ENCODE data around the gene CFAP100.
A peak's percentile ranks its signal among the peaks of the same experiment; 100 is the strongest.

The CFAP100 gene

DNA sequence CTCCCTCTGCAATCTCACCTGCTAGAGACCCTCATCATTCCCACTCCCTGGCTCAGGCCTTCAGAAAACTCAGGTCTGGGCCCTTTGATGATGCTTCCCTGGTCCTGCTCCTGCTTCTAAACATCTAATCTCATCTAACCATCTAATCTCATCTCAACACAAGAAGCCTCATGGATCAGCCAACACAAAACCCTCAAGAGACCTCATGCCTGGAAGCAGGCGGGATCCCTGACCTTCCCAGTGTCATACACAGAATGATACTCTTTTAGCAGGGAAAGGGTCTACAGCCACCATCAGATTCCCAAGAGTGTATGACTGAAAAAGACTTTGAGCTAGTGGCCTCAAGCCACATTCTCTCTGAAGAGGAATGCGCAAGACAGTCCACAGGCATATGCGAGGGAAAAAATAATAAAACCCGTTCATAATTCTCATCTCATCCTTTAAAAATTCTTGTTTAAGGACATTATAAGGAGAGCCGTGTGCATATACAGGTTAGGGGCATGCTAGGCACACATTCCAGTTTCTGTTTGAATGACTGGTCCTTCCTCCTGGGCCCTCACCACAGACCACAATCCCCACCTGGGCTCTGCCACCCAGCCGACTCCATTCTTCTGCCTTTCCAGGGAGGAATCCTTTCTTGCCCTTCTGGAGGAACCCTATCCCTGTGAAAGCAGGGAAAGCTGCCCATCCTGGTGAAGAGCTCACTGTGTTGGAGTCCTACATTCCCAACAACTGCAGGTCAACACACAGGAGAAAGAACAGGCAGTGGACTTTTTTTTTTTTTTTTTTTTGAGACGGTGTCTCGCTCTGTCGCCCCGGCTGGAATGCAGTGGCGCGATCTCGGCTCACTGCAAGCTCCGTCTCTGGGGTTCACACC is 78.8 kb downstream of the CFAP100 start:
- Histone ChIP-seq H3K4me3 (ENCODE audit: low read depth in 1 of 5, low read length in 5 of 5) (peak overlapping the region in 4 of 5 donors; percentile 1 to 31 (median 8)), H3K36me3 (ENCODE audit: control insufficient read depth in 5 of 5, insufficient read depth in 5 of 5, low read length in 5 of 5) (peaks cover 5 to 31% (median 29%) of the 10 kb centered on the region in 5 donors), H3K27ac (ENCODE audit: low read depth, low read length) (peak overlapping the region; percentile 20), H3K27me3 (ENCODE audit: control insufficient read depth in 5 of 5, insufficient read depth in 4 of 5, low read length in 5 of 5) (no peaks in the 10 kb centered on the region), H3K9me3 (ENCODE audit: control insufficient read depth in 5 of 5, low read length in 5 of 5) (no peaks in the 10 kb centered on the region), H3K4me1 (ENCODE audit: control insufficient read depth in 5 of 5, insufficient read depth in 5 of 5, low read length in 5 of 5) (peaks cover 20 to 46% (median 39%) of the 10 kb centered on the region in 5 donors), H3K9ac (ENCODE audit: low read length in 5 of 5) (peak overlapping the region in 3 of 5 donors; percentile 27 to 53 (median 28))

- no peaks in the 10 kb centered on the region for H3K27me3 ChIP-seq (ENCODE audit: control insufficient read depth in 5 of 5, insufficient read depth in 4 of 5, low read length in 5 of 5)
- H3K4me1 ChIP-seq (ENCODE audit: control insufficient read depth in 5 of 5, insufficient read depth in 5 of 5, low read length in 5 of 5), result peaks cover 20 to 43% (median 38%) of the 10 kb centered on the region in 5 donors
- H3K9me3 ChIP-seq (ENCODE audit: control insufficient read depth in 5 of 5, low read length in 5 of 5), result no peaks in the 10 kb centered on the region
- H3K27ac ChIP-seq (ENCODE audit: low read depth, low read length), result peak overlapping the region; percentile 54
- H3K4me3 ChIP-seq (ENCODE audit: low read depth in 1 of 5, low read length in 5 of 5), result peak overlapping the region; percentile 75 to 86 (median 80)
- peak overlapping the region in 4 of 5 donors; percentile 24 to 91 (median 78) for H3K9ac ChIP-seq (ENCODE audit: low read length in 5 of 5)
- peaks cover 5 to 19% (median 16%) of the 10 kb centered on the region in 5 donors for H3K36me3 ChIP-seq (ENCODE audit: control insufficient read depth in 5 of 5, insufficient read depth in 5 of 5, low read length in 5 of 5)
Observed at GRCh38 chr3:126474498-126475412, 80.0 kb downstream of the CFAP100 start.

- Histone ChIP-seq H3K4me1 (ENCODE audit: control insufficient read depth in 5 of 5, insufficient read depth in 5 of 5, low read length in 5 of 5) (peaks cover 20 to 43% (median 38%) of the 10 kb centered on the region in 5 donors), H3K9ac (ENCODE audit: low read length in 5 of 5) (peak within 1 kb of the TSS; percentile 68 to 93 (median 84)), H3K36me3 (ENCODE audit: control insufficient read depth in 5 of 5, insufficient read depth in 5 of 5, low read length in 5 of 5) (peaks cover 2 to 11% (median 8%) of the 10 kb centered on the region in 5 donors), H3K9me3 (ENCODE audit: control insufficient read depth in 5 of 5, low read length in 5 of 5) (no peaks in the 10 kb centered on the region), H3K4me3 (ENCODE audit: low read depth in 1 of 5, low read length in 5 of 5) (peak within 1 kb of the TSS; percentile 83 to 92 (median 88)), H3K27ac (ENCODE audit: low read depth, low read length) (peak within 1 kb of the TSS; percentile 72), H3K27me3 (ENCODE audit: control insufficient read depth in 5 of 5, insufficient read depth in 4 of 5, low read length in 5 of 5) (no peaks in the 10 kb centered on the region)
Observed at GRCh38 chr3:126475413-126476114, 80.9 kb downstream of the CFAP100 start, which contains the start of gene ZXDC. TSS of gene ZXDC (minus strand) at chr3:126475891. CDS start at chr3:126475865, 26 bp downstream.

- Histone ChIP-seq H3K36me3 (ENCODE audit: control insufficient read depth in 5 of 5, insufficient read depth in 5 of 5, low read length in 5 of 5) (peaks cover 0 to 2% (median under 1%) of the 10 kb centered on the region in 5 donors), H3K4me1 (ENCODE audit: control insufficient read depth in 5 of 5, insufficient read depth in 5 of 5, low read length in 5 of 5) (peaks cover 20 to 43% (median 38%) of the 10 kb centered on the region in 5 donors), H3K9ac (ENCODE audit: low read length in 5 of 5) (peak overlapping the region; percentile 68 to 93 (median 84)), H3K27ac (ENCODE audit: low read depth, low read length) (peak overlapping the region; percentile 72), H3K9me3 (ENCODE audit: control insufficient read depth in 5 of 5, low read length in 5 of 5) (no peaks in the 10 kb centered on the region), H3K27me3 (ENCODE audit: control insufficient read depth in 5 of 5, insufficient read depth in 4 of 5, low read length in 5 of 5) (no peaks in the 10 kb centered on the region), H3K4me3 (ENCODE audit: low read depth in 1 of 5, low read length in 5 of 5) (peak overlapping the region; percentile 83 to 92 (median 88))
Observed at GRCh38 chr3:126476166-126477060, 81.7 kb downstream of the CFAP100 start.

- Histone ChIP-seq H3K27me3 (ENCODE audit: control insufficient read depth in 5 of 5, insufficient read depth in 4 of 5, low read length in 5 of 5) (no peaks in the 10 kb centered on the region), H3K36me3 (ENCODE audit: control insufficient read depth in 5 of 5, insufficient read depth in 5 of 5, low read length in 5 of 5) (no peaks in the 10 kb centered on the region), H3K4me1 (ENCODE audit: control insufficient read depth in 5 of 5, insufficient read depth in 5 of 5, low read length in 5 of 5) (peaks cover 18 to 44% (median 38%) of the 10 kb centered on the region in 5 donors), H3K9me3 (ENCODE audit: control insufficient read depth in 5 of 5, low read length in 5 of 5) (no peaks in the 10 kb centered on the region), H3K4me3 (ENCODE audit: low read depth in 1 of 5, low read length in 5 of 5) (no peak overlapping the region), H3K9ac (ENCODE audit: low read length in 5 of 5) (no peak overlapping the region), H3K27ac (ENCODE audit: low read depth, low read length) (no peak overlapping the region)
Observed at GRCh38 chr3:126477061-126477380, 82.3 kb downstream of the CFAP100 start.

- Histone ChIP-seq H3K4me1 (ENCODE audit: control insufficient read depth in 5 of 5, insufficient read depth in 5 of 5, low read length in 5 of 5) (peaks cover 5 to 28% (median 21%) of the 10 kb centered on the region in 5 donors), H3K9me3 (ENCODE audit: control insufficient read depth in 5 of 5, low read length in 5 of 5) (no peaks in the 10 kb centered on the region), H3K4me3 (ENCODE audit: low read depth in 1 of 5, low read length in 5 of 5) (no peak overlapping the region), H3K9ac (ENCODE audit: low read length in 5 of 5) (no peak overlapping the region), H3K27me3 (ENCODE audit: control insufficient read depth in 5 of 5, insufficient read depth in 4 of 5, low read length in 5 of 5) (no peaks in the 10 kb centered on the region), H3K36me3 (ENCODE audit: control insufficient read depth in 5 of 5, insufficient read depth in 5 of 5, low read length in 5 of 5) (no peaks in the 10 kb centered on the region), H3K27ac (ENCODE audit: low read depth, low read length) (no peak overlapping the region)
Observed at GRCh38 chr3:126478581-126479310, 84.0 kb downstream of the CFAP100 start.

DNA sequence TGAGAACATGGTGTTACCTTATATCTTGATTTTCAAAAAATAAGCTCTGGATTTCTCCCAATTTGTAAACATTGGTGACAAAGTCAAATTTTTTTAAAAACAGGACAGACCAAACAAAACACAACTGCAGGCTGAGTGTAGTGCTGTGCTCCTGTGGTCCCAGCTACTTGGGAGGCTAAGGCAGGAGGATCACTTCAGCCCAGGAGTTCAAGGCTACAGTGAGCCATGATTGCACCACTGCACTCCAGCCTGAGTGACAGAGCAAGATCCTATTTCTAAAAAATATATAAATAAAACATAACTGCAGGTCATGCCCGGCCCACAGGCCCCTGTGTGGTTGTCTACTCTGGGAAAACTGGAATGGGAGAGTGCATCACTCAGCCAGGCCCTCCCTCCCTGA is 84.9 kb downstream of the CFAP100 start:
- H3K4me3 ChIP-seq (ENCODE audit: low read depth in 1 of 5, low read length in 5 of 5), result no peak overlapping the region
- no peaks in the 10 kb centered on the region for H3K27me3 ChIP-seq (ENCODE audit: control insufficient read depth in 5 of 5, insufficient read depth in 4 of 5, low read length in 5 of 5)
- H3K9ac ChIP-seq (ENCODE audit: low read length in 5 of 5), result no peak overlapping the region
- H3K4me1 ChIP-seq (ENCODE audit: control insufficient read depth in 5 of 5, insufficient read depth in 5 of 5, low read length in 5 of 5), result peaks cover 2 to 19% (median 13%) of the 10 kb centered on the region in 5 donors
- no peaks in the 10 kb centered on the region for H3K9me3 ChIP-seq (ENCODE audit: control insufficient read depth in 5 of 5, low read length in 5 of 5)
- no peak overlapping the region for H3K27ac ChIP-seq (ENCODE audit: low read depth, low read length)
- no peaks in the 10 kb centered on the region for H3K36me3 ChIP-seq (ENCODE audit: control insufficient read depth in 5 of 5, insufficient read depth in 5 of 5, low read length in 5 of 5)

DNA sequence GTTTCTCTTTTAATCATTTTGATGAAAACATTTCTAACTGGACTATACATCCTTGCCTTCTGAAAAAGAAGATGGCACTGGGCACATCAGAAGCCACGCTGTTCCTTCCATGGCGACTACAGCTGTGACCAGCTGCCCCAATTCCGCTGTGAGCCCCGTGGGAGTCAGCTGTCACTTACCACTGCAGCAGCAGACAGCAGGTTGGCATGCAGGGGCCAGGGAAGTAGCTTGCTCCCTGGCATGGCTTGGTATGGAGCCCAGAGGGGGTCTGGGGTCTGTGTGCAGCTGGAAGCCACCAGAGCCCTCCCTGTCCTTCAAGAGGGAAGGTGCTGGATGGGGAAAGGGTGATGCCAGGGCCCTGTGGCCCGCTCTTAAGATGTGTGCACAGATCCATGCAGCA is 85.5 kb downstream of the CFAP100 start:
- Histone ChIP-seq H3K4me3 (ENCODE audit: low read depth in 1 of 5, low read length in 5 of 5) (no peak overlapping the region), H3K4me1 (ENCODE audit: control insufficient read depth in 5 of 5, insufficient read depth in 5 of 5, low read length in 5 of 5) (peaks cover 2 to 19% (median 11%) of the 10 kb centered on the region in 5 donors), H3K27me3 (ENCODE audit: control insufficient read depth in 5 of 5, insufficient read depth in 4 of 5, low read length in 5 of 5) (no peaks in the 10 kb centered on the region), H3K36me3 (ENCODE audit: control insufficient read depth in 5 of 5, insufficient read depth in 5 of 5, low read length in 5 of 5) (no peaks in the 10 kb centered on the region), H3K9me3 (ENCODE audit: control insufficient read depth in 5 of 5, low read length in 5 of 5) (no peaks in the 10 kb centered on the region), H3K9ac (ENCODE audit: low read length in 5 of 5) (no peak overlapping the region), H3K27ac (ENCODE audit: low read depth, low read length) (no peak overlapping the region)
